Activated CD4-positive, alpha-beta T cell treated with anti-CD3 and anti-CD28 coated beads, Interleukin-2, amount 10 ng/mL, durations not matched to agents 7 days and 5 days (primary cell): ENCODE results near the gene SYNE3. TPM values are rescaled to one million over a fixed set of nuclear protein-coding genes. Genes with fewer than 3 reads are reported as not detected.
A peak's percentile ranks its signal among the peaks of the same experiment; 100 is the strongest.

Source experiments
- CTCF ChIA-PET: fragments of 350-600 bp; sonication (Branson Sonifier 250); formaldehyde crosslinking; loops from one replicate; lab custom pipeline; 2021; ENCODE audit warnings: antibody characterized with exemption; lab: Charles Lee
- POLR2A ChIA-PET: fragments of 350-600 bp; sonication (Branson Sonifier 250); formaldehyde crosslinking; loops from one replicate; lab custom pipeline; 2021; ENCODE audit warnings: antibody characterized with exemption; lab: Charles Lee
- DNase-seq: peaks from one replicate; pipeline ENCODE4 v3.0.0-alpha.2; 2020
- H3K27ac Mint-ChIP-seq: one replicate; pipeline ENCODE4 v1.8.0; 2021; ENCODE audit warnings: mild to moderate bottlenecking, moderate library complexity, mixed read lengths
- H3K27me3 Mint-ChIP-seq: one replicate; pipeline ENCODE4 v1.8.0; 2021; ENCODE audit warnings: mixed read lengths
- H3K36me3 Mint-ChIP-seq: one replicate; pipeline ENCODE4 v1.8.0; 2021; ENCODE audit warnings: low read depth, mixed read lengths
- H3K4me1 Mint-ChIP-seq: one replicate; pipeline ENCODE4 v1.8.0; 2021; ENCODE audit warnings: mixed read lengths
- H3K4me3 Mint-ChIP-seq: one replicate; pipeline ENCODE4 v1.8.0; 2021; ENCODE audit warnings: mild to moderate bottlenecking, moderate library complexity, mixed read lengths
- H3K9me3 Mint-ChIP-seq: one replicate; pipeline ENCODE4 v1.8.0; 2021; ENCODE audit warnings: mixed read lengths
- total RNA-seq, 2 experiments: library from RNA; stranded (reverse); gene quantifications; one replicate each; pipeline ENCODE4 v1.2.3, GENCODE V29; 2021

Gene SYNE3
- total RNA-seq, 2 experiments from 2014 or later = 81.0 to 95.8 TPM

- ChIA-PET CTCF (interaction anchor here (1.9 kb wide), 1 partner anchor 46 kb away, joined by 6 read pairs; no protein-coding TSS in a partner anchor), POLR2A (no interaction called here)
- peak overlapping the region; percentile 62 for H3K27ac Mint-ChIP-seq
- no peak for DNase-seq
- H3K36me3 Mint-ChIP-seq = peaks cover 41% of the 10 kb centered on the region
- peaks cover 3% of the 10 kb centered on the region for H3K9me3 Mint-ChIP-seq
- H3K4me3 Mint-ChIP-seq = no peak overlapping the region
- H3K4me1 Mint-ChIP-seq = peaks cover 59% of the 10 kb centered on the region
- H3K27me3 Mint-ChIP-seq = no peaks in the 10 kb centered on the region
Observed at GRCh38 chr14:95488376-95489213, 27.9 kb downstream of the SYNE3 start.

- peaks cover 3% of the 10 kb centered on the region for H3K9me3 Mint-ChIP-seq
Observed at GRCh38 chr14:95487669-95488084, 28.8 kb downstream of the SYNE3 start.

GRCh38 chr14:95486875-95487668, 29.4 kb downstream of the SYNE3 start:
- no peak overlapping the region for H3K4me3 Mint-ChIP-seq
- POLR2A ChIA-PET = no interaction called here
- no peaks in the 10 kb centered on the region for H3K27me3 Mint-ChIP-seq

More at GRCh38 chr14:95487669-95488084, 28.8 kb downstream of the SYNE3 start:
- Mint-ChIP-seq H3K36me3 (peaks cover 37% of the 10 kb centered on the region), H3K4me3 (no peak overlapping the region), H3K27me3 (no peaks in the 10 kb centered on the region), H3K27ac (peak overlapping the region; percentile 70), H3K4me1 (peaks cover 58% of the 10 kb centered on the region)
- DNase-seq = no peak
- POLR2A ChIA-PET = no interaction called here
- CTCF ChIA-PET = no interaction called here

GRCh38 chr14:95485222-95485819, 31.1 kb downstream of the SYNE3 start:
- H3K36me3 Mint-ChIP-seq = peaks cover 21% of the 10 kb centered on the region
- ChIA-PET CTCF (interaction anchor here (1.4 kb wide), 1 partner anchor 43 kb away, joined by 3 read pairs; no protein-coding TSS in a partner anchor), POLR2A (no interaction called here)
- no peaks in the 10 kb centered on the region for H3K27me3 Mint-ChIP-seq
- no peaks in the 10 kb centered on the region for H3K9me3 Mint-ChIP-seq
- H3K4me3 Mint-ChIP-seq = no peak overlapping the region
- peak overlapping the region; percentile 60 for H3K27ac Mint-ChIP-seq
- H3K4me1 Mint-ChIP-seq = peaks cover 53% of the 10 kb centered on the region
- DNase-seq = no peak

More at GRCh38 chr14:95486875-95487668, 29.4 kb downstream of the SYNE3 start:
- no peak for DNase-seq
- CTCF ChIA-PET = no interaction called here
- Mint-ChIP-seq H3K36me3 (peaks cover 32% of the 10 kb centered on the region), H3K27ac (peak overlapping the region; percentile 78), H3K9me3 (no peaks in the 10 kb centered on the region), H3K4me1 (peaks cover 53% of the 10 kb centered on the region)

- CTCF ChIA-PET = interaction anchor here (0.9 kb wide), 1 partner anchor 43 kb away, joined by 3 read pairs; no protein-coding TSS in a partner anchor
- no peak for DNase-seq
- no peak overlapping the region for H3K27ac Mint-ChIP-seq
- H3K27me3 Mint-ChIP-seq = no peaks in the 10 kb centered on the region
- H3K4me1 Mint-ChIP-seq = peaks cover 60% of the 10 kb centered on the region
- peaks cover 29% of the 10 kb centered on the region for H3K36me3 Mint-ChIP-seq
- H3K9me3 Mint-ChIP-seq = no peaks in the 10 kb centered on the region
- POLR2A ChIA-PET = interaction anchor here (0.6 kb wide), 1 partner anchor 50 kb away, joined by 6 read pairs; no protein-coding TSS in a partner anchor
- H3K4me3 Mint-ChIP-seq = no peak overlapping the region
Observed at GRCh38 chr14:95484296-95484695, 32.2 kb downstream of the SYNE3 start.

GRCh38 chr14:95483309-95484165, 32.9 kb downstream of the SYNE3 start:
- H3K9me3 Mint-ChIP-seq = no peaks in the 10 kb centered on the region
- ChIA-PET CTCF (interaction anchor here (0.5 to 1.1 kb wide), 4 partner anchors 9 to 1353 kb away, joined by 3 to 5 read pairs (median 4); no protein-coding TSS in a partner anchor), POLR2A (interaction anchor here (0.6 kb wide), 1 partner anchor 51 kb away, joined by 6 read pairs; no protein-coding TSS in a partner anchor)
- H3K27me3 Mint-ChIP-seq = no peaks in the 10 kb centered on the region
- peaks cover 56% of the 10 kb centered on the region for H3K4me1 Mint-ChIP-seq
- H3K4me3 Mint-ChIP-seq = no peak overlapping the region
- peaks cover 28% of the 10 kb centered on the region for H3K36me3 Mint-ChIP-seq
- H3K27ac Mint-ChIP-seq = peak overlapping the region; percentile 64
- no peak for DNase-seq

- ChIA-PET POLR2A (no interaction called here), CTCF (interaction anchor here (0.5 to 1.1 kb wide), 3 partner anchors 9 to 1352 kb away, joined by 3 to 5 read pairs (median 4); no protein-coding TSS in a partner anchor)
- peaks cover 51% of the 10 kb centered on the region for H3K4me1 Mint-ChIP-seq
- no peak overlapping the region for H3K4me3 Mint-ChIP-seq
- no peaks in the 10 kb centered on the region for H3K9me3 Mint-ChIP-seq
- DNase-seq = no peak
- no peak overlapping the region for H3K27ac Mint-ChIP-seq
- H3K36me3 Mint-ChIP-seq = peaks cover 34% of the 10 kb centered on the region
- no peaks in the 10 kb centered on the region for H3K27me3 Mint-ChIP-seq
Observed at GRCh38 chr14:95482627-95483308, 33.7 kb downstream of the SYNE3 start.

- peaks cover 32% of the 10 kb centered on the region for H3K36me3 Mint-ChIP-seq
- peaks cover 47% of the 10 kb centered on the region for H3K4me1 Mint-ChIP-seq
- ChIA-PET CTCF (interaction anchor here (0.6 to 1.6 kb wide), 3 partner anchors 9 to 53 kb away, joined by 3 to 4 read pairs (median 3); no protein-coding TSS in a partner anchor), POLR2A (no interaction called here)
- H3K27ac Mint-ChIP-seq = no peak overlapping the region
- no peaks in the 10 kb centered on the region for H3K27me3 Mint-ChIP-seq
- H3K9me3 Mint-ChIP-seq = no peaks in the 10 kb centered on the region
- no peak for DNase-seq
- no peak overlapping the region for H3K4me3 Mint-ChIP-seq
Observed at GRCh38 chr14:95481391-95482022, 34.9 kb downstream of the SYNE3 start.

GRCh38 chr14:95480887-95481226, 35.6 kb downstream of the SYNE3 start:
- Mint-ChIP-seq H3K27ac (no peak overlapping the region), H3K27me3 (no peaks in the 10 kb centered on the region), H3K4me1 (peaks cover 48% of the 10 kb centered on the region), H3K4me3 (no peak overlapping the region), H3K36me3 (peaks cover 36% of the 10 kb centered on the region), H3K9me3 (no peaks in the 10 kb centered on the region)
- no peak for DNase-seq
- ChIA-PET CTCF (interaction anchor here (0.6 to 1.6 kb wide), 7 partner anchors 9 to 53 kb away, joined by 3 to 5 read pairs (median 3); no protein-coding TSS in a partner anchor), POLR2A (no interaction called here)

- ChIA-PET CTCF (interaction anchor here (0.6 to 2.0 kb wide), 9 partner anchors 8 to 217 kb away, joined by 3 to 5 read pairs (median 4); no protein-coding TSS in a partner anchor), POLR2A (no interaction called here)
- Mint-ChIP-seq H3K36me3 (peaks cover 34% of the 10 kb centered on the region), H3K4me3 (no peak overlapping the region), H3K4me1 (peaks cover 43% of the 10 kb centered on the region), H3K27ac (peak overlapping the region; percentile 87), H3K9me3 (no peaks in the 10 kb centered on the region), H3K27me3 (no peaks in the 10 kb centered on the region)
- peak; percentile 22 for DNase-seq
Observed at GRCh38 chr14:95480109-95480886, 36.2 kb downstream of the SYNE3 start.
